ENCODE measurements around the gene SNX9.
"Not testable (repeated sequence)": the region's sequence is repeated elsewhere in the genome, so short reads cannot be mapped to it uniquely, and the experiment has no call there.

The SNX9 gene

GRCh38 chr6:157834549-157834948 lies 11.5 kb downstream of the SNX9 start:
- ATAC-seq (no peak), DNase-seq (no peak)
- H3K4me3 Mint-ChIP-seq, result no peak overlapping the region
- peak overlapping the region; percentile 68 for H3K27ac Mint-ChIP-seq
- peaks cover 89% of the 10 kb centered on the region for H3K4me1 Mint-ChIP-seq
- H3K9me3 Mint-ChIP-seq, result peaks cover 26% of the 10 kb centered on the region
- H3K27me3 Mint-ChIP-seq, result no peaks in the 10 kb centered on the region
- peaks cover 73% of the 10 kb centered on the region for H3K36me3 Mint-ChIP-seq (ENCODE audit: low read depth)

DNA sequence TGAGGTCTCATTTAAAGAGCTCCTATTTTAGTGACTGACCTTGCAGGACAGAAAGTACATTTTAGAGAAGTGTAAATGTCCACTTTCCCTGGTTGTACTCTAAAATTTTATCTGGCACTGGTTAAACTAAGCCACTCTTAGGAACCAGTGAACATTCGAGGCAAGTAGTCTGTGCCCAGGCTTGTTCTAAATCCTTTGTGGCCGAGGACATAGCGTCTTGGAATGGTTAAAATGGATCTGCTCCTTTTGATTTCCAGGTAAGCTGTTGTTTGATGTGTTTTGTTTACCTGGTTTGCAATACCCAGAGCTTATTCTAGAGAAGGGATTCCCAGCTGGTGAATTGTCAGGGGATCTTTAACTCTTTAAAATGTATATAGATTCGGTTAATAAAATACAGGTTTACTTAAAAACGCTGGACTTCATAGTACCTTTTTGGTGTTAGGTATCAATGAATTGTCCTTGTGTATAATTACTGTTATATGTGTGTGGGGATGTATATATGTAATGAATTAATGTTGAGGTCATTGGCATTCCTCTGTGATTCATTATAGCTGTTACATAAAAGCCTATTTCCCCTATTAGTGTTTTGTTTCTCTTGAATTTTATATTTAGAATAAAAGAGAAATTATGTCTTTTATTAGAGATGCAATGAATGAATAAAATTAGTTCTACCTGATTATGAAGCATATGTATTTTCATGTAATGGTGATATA lies 15.8 kb downstream of the SNX9 start:
- no peak overlapping the region for H3K4me3 Mint-ChIP-seq
- peaks cover 85% of the 10 kb centered on the region for H3K4me1 Mint-ChIP-seq
- no peak for ATAC-seq
- peaks cover 13% of the 10 kb centered on the region for H3K9me3 Mint-ChIP-seq
- H3K27ac Mint-ChIP-seq, result no peak overlapping the region
- peaks cover 1% of the 10 kb centered on the region for H3K27me3 Mint-ChIP-seq
- DNase-seq, result no peak
- peaks cover 43% of the 10 kb centered on the region for H3K36me3 Mint-ChIP-seq (ENCODE audit: low read depth)

- ATAC-seq (no peak), DNase-seq (no peak)
- Mint-ChIP-seq H3K27ac (peak overlapping the region; percentile 18), H3K4me1 (peaks cover 88% of the 10 kb centered on the region), H3K4me3 (no peak overlapping the region), H3K9me3 (peaks cover 11% of the 10 kb centered on the region), H3K27me3 (peaks cover 1% of the 10 kb centered on the region), H3K36me3 (ENCODE audit: low read depth) (peaks cover 44% of the 10 kb centered on the region)
Measured at GRCh38 chr6:157839606-157840005, 16.6 kb downstream of the SNX9 start.

DNA sequence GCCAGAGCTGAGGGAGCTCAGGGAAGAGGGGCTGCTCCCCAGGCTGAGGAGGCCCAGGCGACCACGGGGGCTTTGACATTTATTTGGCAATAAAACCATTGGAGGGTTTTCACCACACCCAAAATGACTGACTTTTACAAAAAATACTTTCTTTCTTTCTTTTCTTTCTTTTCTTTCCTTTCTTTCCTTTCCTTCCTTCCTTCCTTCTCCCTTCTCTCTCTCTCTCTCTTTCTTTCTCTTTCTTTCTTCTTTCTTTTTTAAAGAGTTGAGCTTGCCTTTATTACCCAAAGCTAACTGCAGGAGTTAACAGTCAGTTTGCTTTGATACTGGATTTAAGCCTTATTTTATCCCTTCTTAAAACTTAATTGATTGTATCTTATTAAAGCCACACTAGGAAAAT lies 17.2 kb downstream of the SNX9 start:
- Mint-ChIP-seq H3K9me3 (peaks cover 9% of the 10 kb centered on the region), H3K36me3 (ENCODE audit: low read depth) (peaks cover 41% of the 10 kb centered on the region), H3K27me3 (peaks cover 1% of the 10 kb centered on the region), H3K27ac (no peak overlapping the region), H3K4me1 (peaks cover 88% of the 10 kb centered on the region), H3K4me3 (no peak overlapping the region)
- ATAC-seq, result no peak
- DNase-seq, result no peak

DNA sequence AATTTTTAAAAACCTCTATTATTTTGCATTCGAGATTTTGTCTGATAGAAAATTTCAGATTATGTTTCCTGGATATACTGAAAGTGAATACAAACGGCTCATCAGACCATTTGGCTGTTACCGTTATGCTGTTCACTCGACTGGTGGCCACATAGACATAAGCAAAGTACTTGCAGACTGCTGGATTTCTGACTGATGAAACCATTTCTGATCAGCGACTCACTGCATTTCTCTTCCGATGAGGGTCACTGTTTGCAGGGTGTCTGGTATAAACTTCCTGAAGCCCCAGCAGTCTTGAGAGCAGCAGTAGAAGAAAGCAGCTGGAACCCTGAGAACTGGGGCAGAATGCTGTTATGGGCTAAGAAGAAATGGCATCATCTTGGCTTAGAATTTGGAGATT lies 17.7 kb downstream of the SNX9 start:
- H3K4me1 Mint-ChIP-seq, result peaks cover 88% of the 10 kb centered on the region
- no peak for DNase-seq
- H3K4me3 Mint-ChIP-seq, result no peak overlapping the region

GRCh38 chr6:157841211-157841840 lies 18.3 kb downstream of the SNX9 start:
- peak overlapping the region; percentile 67 for H3K27ac Mint-ChIP-seq
- H3K4me3 Mint-ChIP-seq, result no peak overlapping the region
- H3K4me1 Mint-ChIP-seq, result peaks cover 88% of the 10 kb centered on the region

More for the DNA sequence above, 17.7 kb downstream of the SNX9 start:
- peaks cover 1% of the 10 kb centered on the region for H3K27me3 Mint-ChIP-seq
- no peak overlapping the region for H3K27ac Mint-ChIP-seq
- H3K36me3 Mint-ChIP-seq (ENCODE audit: low read depth), result peaks cover 41% of the 10 kb centered on the region
- ATAC-seq, result no peak
- peaks cover 4% of the 10 kb centered on the region for H3K9me3 Mint-ChIP-seq

GRCh38 chr6:157842212-157842611 lies 19.2 kb downstream of the SNX9 start:
- H3K27me3 Mint-ChIP-seq, result peaks cover 1% of the 10 kb centered on the region
- DNase-seq (no peak), ATAC-seq (no peak)
- no peak overlapping the region for H3K4me3 Mint-ChIP-seq
- no peak overlapping the region for H3K27ac Mint-ChIP-seq
- peaks cover 91% of the 10 kb centered on the region for H3K4me1 Mint-ChIP-seq
- no peaks in the 10 kb centered on the region for H3K9me3 Mint-ChIP-seq
- H3K36me3 Mint-ChIP-seq (ENCODE audit: low read depth), result peaks cover 31% of the 10 kb centered on the region

More at GRCh38 chr6:157841211-157841840, 18.3 kb downstream of the SNX9 start:
- peaks cover under 1% of the 10 kb centered on the region for H3K9me3 Mint-ChIP-seq
- DNase-seq, result no peak
- H3K36me3 Mint-ChIP-seq (ENCODE audit: low read depth), result peaks cover 36% of the 10 kb centered on the region
- H3K27me3 Mint-ChIP-seq, result peaks cover 1% of the 10 kb centered on the region
- ATAC-seq, result peak; percentile 57

DNA sequence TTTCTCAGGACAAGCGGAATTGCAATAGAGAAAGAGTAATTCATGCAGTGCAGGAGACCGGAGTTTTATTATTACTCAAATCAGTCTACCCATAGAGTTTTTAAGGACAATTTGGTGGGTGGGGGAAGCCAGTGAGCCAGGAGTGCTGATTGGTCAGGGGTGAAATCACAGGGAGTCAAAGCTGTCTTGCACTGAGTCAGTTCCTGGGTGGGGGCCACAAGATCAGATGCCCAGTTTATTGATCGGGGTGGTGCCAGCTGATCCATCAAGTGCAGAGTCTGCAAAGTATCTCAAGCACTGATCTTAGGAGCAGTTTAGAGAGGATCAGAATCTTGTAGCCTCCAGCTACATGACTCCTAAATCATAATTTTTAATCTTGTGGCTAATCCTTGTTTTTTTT lies 21.1 kb downstream of the SNX9 start:
- H3K27me3 Mint-ChIP-seq, DNase-seq, H3K27ac Mint-ChIP-seq, ATAC-seq, H3K4me3 Mint-ChIP-seq, H3K9me3 Mint-ChIP-seq: not testable (repeated sequence)
- H3K36me3 Mint-ChIP-seq (ENCODE audit: low read depth), result peaks cover 31% of the 10 kb centered on the region
- H3K4me1 Mint-ChIP-seq, result peaks cover 94% of the 10 kb centered on the region

DNA sequence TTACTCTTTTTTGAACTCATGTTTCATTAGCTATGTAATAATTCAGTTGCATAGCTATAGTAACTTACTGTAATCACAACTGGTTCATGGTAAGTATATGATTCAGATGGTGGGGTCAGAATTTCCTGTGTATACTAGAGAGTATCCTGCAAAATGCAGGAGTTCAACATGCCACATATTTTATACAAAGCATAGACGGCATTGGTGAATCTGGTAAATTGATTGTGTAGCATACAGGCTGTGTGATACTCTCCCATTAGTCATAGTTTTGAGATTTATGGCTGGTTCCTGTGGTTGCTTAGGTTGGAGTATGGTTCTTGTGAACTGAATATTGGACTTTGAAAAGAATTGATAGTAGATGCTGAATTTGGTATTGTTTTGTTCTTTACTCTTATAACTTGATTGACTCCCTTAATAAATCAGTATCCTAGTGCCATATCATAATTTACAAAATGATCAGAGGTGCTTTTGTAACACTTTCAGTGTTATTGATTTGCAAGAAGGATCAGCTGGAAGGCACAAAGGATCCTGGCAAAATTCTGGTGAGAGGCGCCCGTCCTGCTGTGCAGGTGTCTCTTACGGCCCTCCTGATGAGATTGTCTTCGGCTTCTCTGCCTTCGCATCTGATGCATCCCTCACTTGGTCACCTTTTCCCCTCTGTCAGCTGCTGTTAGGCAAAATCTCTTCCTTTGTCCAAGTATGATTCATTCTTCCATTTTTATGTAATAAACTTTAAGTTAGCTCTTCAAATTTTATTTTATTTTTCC lies 22.6 kb downstream of the SNX9 start:
- ATAC-seq (peak; percentile 67), DNase-seq (no peak)
- Mint-ChIP-seq H3K4me3 (peak overlapping the region; percentile 24), H3K27me3 (no peaks in the 10 kb centered on the region), H3K27ac (peak overlapping the region; percentile 72), H3K36me3 (ENCODE audit: low read depth) (peaks cover 38% of the 10 kb centered on the region), H3K4me1 (peaks cover 94% of the 10 kb centered on the region), H3K9me3 (no peaks in the 10 kb centered on the region)

GRCh38 chr6:157847846-157848245 lies 24.8 kb downstream of the SNX9 start:
- peaks cover 43% of the 10 kb centered on the region for H3K36me3 Mint-ChIP-seq (ENCODE audit: low read depth)
- no peak overlapping the region for H3K4me3 Mint-ChIP-seq
- H3K4me1 Mint-ChIP-seq, result peaks cover 80% of the 10 kb centered on the region
- DNase-seq, result no peak
- peaks cover 7% of the 10 kb centered on the region for H3K9me3 Mint-ChIP-seq
- no peak overlapping the region for H3K27ac Mint-ChIP-seq
- no peak for ATAC-seq
- no peaks in the 10 kb centered on the region for H3K27me3 Mint-ChIP-seq

DNA sequence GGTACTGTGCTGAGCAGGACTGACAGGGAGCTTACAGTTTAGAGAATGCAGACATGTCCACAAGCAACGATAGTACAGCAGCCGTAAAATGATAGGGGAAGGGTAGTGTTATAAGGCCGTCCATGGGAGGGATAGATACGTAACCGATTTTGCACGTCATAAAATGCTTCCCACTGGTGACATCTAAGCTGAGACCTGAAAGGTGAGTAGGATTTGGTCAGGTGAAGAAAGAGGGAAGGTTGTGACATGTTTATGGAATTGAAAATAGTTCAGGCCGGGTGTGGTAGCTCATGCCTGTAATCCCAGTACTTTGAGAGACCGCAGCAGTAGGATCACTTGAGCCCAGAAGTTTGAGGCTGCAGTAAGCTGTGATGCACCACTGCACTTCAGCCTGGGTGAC lies 25.6 kb downstream of the SNX9 start:
- Mint-ChIP-seq H3K27me3 (no peaks in the 10 kb centered on the region), H3K27ac (no peak overlapping the region), H3K4me3 (no peak overlapping the region), H3K9me3 (peaks cover 15% of the 10 kb centered on the region), H3K36me3 (ENCODE audit: low read depth) (peaks cover 50% of the 10 kb centered on the region), H3K4me1 (peaks cover 81% of the 10 kb centered on the region)
- ATAC-seq (no peak), DNase-seq (no peak)

DNA sequence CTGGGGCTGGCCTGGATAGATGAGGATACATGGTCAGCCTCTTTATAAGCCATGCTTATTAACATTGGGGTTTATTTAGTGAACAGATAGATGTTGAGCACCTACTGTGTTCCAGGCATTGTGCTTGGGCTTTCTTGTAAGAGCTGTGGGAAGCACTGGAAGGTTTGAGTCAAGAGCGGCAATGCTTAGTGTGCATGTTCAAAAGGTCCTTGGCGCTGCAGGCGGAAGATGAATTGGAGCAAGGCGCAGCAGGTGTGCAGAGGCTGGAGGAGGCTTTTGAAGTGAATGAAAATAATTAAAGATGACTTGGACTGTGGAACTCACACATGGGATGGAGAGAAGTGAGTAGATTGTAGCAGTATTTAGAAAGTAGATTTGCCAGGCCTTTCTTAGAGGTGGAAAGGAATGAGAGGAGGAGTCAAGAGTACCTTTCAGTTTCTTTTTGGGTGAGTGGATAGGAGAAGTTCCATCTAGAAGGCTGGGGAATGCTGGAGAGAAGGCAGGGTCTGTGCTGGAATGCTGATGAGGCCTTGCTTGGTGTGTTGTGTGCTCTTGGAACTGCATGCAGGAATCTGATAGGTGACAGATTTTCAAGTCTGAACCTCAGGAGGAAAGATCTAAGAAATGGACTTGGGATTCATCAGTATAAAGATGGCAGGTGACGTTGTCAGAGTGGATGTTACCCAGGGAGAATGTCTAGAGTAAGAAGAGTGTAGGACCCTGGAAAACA lies 26.4 kb downstream of the SNX9 start:
- Mint-ChIP-seq H3K4me1 (peaks cover 80% of the 10 kb centered on the region), H3K4me3 (no peak overlapping the region), H3K9me3 (peaks cover 15% of the 10 kb centered on the region), H3K36me3 (ENCODE audit: low read depth) (peaks cover 53% of the 10 kb centered on the region), H3K27ac (peak overlapping the region; percentile 30), H3K27me3 (no peaks in the 10 kb centered on the region)
- DNase-seq, result no peak
- no peak for ATAC-seq

GRCh38 chr6:157850030-157850429 lies 27.0 kb downstream of the SNX9 start:
- Mint-ChIP-seq H3K9me3 (peaks cover 20% of the 10 kb centered on the region), H3K27ac (no peak overlapping the region), H3K4me3 (no peak overlapping the region), H3K36me3 (ENCODE audit: low read depth) (peaks cover 56% of the 10 kb centered on the region), H3K27me3 (no peaks in the 10 kb centered on the region), H3K4me1 (peaks cover 80% of the 10 kb centered on the region)
- no peak for ATAC-seq
- no peak for DNase-seq

- Mint-ChIP-seq H3K4me1 (peaks cover 65% of the 10 kb centered on the region), H3K4me3 (no peak overlapping the region), H3K27me3 (no peaks in the 10 kb centered on the region), H3K27ac (peak overlapping the region; percentile 11), H3K36me3 (ENCODE audit: low read depth) (peaks cover 54% of the 10 kb centered on the region), H3K9me3 (peaks cover 21% of the 10 kb centered on the region)
- ATAC-seq (no peak), DNase-seq (no peak)
Measured at GRCh38 chr6:157853018-157853805, 30.2 kb downstream of the SNX9 start.
